WERI-Rb-1 (cell line): ENCODE results near the gene GNG12.

Experiments used
- DNase-seq: peaks from one replicate; pipeline ENCODE4 v3.0.0-alpha.2; 2020
- H3K27ac ChIP-seq: fragments of 250-450 bp; sonication (Bioruptor Pico); 2 replicates; pipeline ENCODE4 v1.5.1; 2020; ENCODE audit warnings: mild to moderate bottlenecking, moderate library complexity
- H3K27me3 ChIP-seq: fragments of 250-450 bp; sonication (Bioruptor Pico); 2 replicates; pipeline ENCODE4 v1.5.1; 2021; ENCODE audit warnings: mild to moderate bottlenecking, low read depth, moderate library complexity; ENCODE audit not compliant: insufficient read depth, severe bottlenecking
- H3K36me3 ChIP-seq: fragments of 250-450 bp; sonication (Bioruptor Pico); 2 replicates; pipeline ENCODE4 v1.5.1; 2020; ENCODE audit warnings: mild to moderate bottlenecking, moderate library complexity
- H3K4me3 ChIP-seq: 2 replicates; pipeline ENCODE4 v1.5.1; 2011; ENCODE audit warnings: low read depth, mild to moderate bottlenecking, control low read depth, low read length
- H3K9me3 ChIP-seq: fragments of 250-450 bp; sonication (Bioruptor Pico); 2 replicates; pipeline ENCODE4 v1.5.1; 2021; ENCODE audit warnings: mild to moderate bottlenecking, moderate library complexity; ENCODE audit not compliant: severe bottlenecking
- CTCF ChIP-seq: IDR thresholded peaks from 2 replicates; pipeline ENCODE4 v1.5.1; 2011; ENCODE audit warnings: low read depth, mild to moderate bottlenecking, control low read depth, inconsistent platforms, low read length

GNG12 gene

GRCh38 chr1:67705735-67706453, 127.4 kb downstream of the GNG12 start:
- Histone ChIP-seq H3K9me3 (no peaks in the 10 kb centered on the region), H3K36me3 (peaks cover 39% of the 10 kb centered on the region), H3K27ac (no peak overlapping the region), H3K4me3 (no peak overlapping the region), H3K27me3 (no peaks in the 10 kb centered on the region)
- no peak for TF ChIP-seq CTCF
- DNase-seq = no peak

- no peak for DNase-seq
- Histone ChIP-seq H3K4me3 (no peak overlapping the region), H3K36me3 (peaks cover 39% of the 10 kb centered on the region), H3K9me3 (no peaks in the 10 kb centered on the region), H3K27ac (no peak overlapping the region), H3K27me3 (no peaks in the 10 kb centered on the region)
- no peak for TF ChIP-seq CTCF
Measured at GRCh38 chr1:67704351-67704750, 128.9 kb downstream of the GNG12 start.

- Histone ChIP-seq H3K27me3 (no peaks in the 10 kb centered on the region), H3K27ac (no peak overlapping the region), H3K9me3 (no peaks in the 10 kb centered on the region), H3K36me3 (peaks cover 33% of the 10 kb centered on the region), H3K4me3 (no peak overlapping the region)
- no peak for DNase-seq
- no peak for TF ChIP-seq CTCF
Measured at GRCh38 chr1:67701876-67702275, 131.4 kb downstream of the GNG12 start.

GRCh38 chr1:67700692-67701410, 132.4 kb downstream of the GNG12 start:
- H3K27ac ChIP-seq = no peak overlapping the region
- H3K36me3 ChIP-seq = peaks cover 26% of the 10 kb centered on the region
- TF ChIP-seq CTCF = peak; percentile 31; the same call in 1 of the 2 replicates
- H3K27me3 ChIP-seq = no peaks in the 10 kb centered on the region
- no peaks in the 10 kb centered on the region for H3K9me3 ChIP-seq
- H3K4me3 ChIP-seq = no peak overlapping the region
- DNase-seq = no peak

- Histone ChIP-seq H3K36me3 (peaks cover 20% of the 10 kb centered on the region), H3K9me3 (no peaks in the 10 kb centered on the region), H3K4me3 (no peak overlapping the region), H3K27ac (no peak overlapping the region), H3K27me3 (no peaks in the 10 kb centered on the region)
- TF ChIP-seq CTCF = no peak
- no peak for DNase-seq
Measured at GRCh38 chr1:67700220-67700619, 133.0 kb downstream of the GNG12 start.
